GM12892 (cell line): ENCODE measurements around the gene FLT4.

Source experiments
- POLR2A ChIP-seq: IDR thresholded peaks from 2 replicates; pipeline ENCODE4 v1.6.1; 2011; ENCODE audit warnings: low read depth, low read length, control low read depth
- POLR2AphosphoS5 ChIP-seq: IDR thresholded peaks from 2 replicates; pipeline ENCODE4 v1.6.1; 2011; ENCODE audit warnings: low read depth, low read length, control low read depth

DNA sequence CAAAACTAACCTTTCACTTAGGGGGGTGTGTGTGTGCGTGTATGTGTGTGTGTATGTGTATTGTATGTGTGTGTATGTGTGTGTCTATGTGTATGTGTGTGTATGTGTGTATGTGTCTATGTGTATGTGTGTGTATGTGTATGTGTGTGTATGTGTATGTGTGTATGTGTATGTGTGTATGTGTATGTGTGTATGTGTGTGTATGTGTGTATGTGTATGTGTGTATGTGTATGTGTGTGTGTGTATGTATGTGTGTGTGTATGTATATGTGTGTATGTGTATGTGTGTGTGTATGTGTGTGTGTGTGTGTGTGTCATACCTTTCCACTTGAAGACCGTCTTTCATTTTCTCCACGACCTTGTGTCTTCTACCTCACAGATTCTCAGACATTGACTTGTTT lies 20.8 kb upstream of the FLT4 start:
- no peak for TF ChIP-seq POLR2A
- TF ChIP-seq POLR2AphosphoS5, result no peak
